Endothelial cell of umbilical vein (primary cell): ENCODE data around the gene DLG5.

ENCODE experiments used
- CTCF ChIP-seq, 2 donors: IDR thresholded peaks; 1 replicate in 1 of 2; 2 replicates in 1 of 2; pipeline ENCODE4 v1.5.1; 2011; ENCODE audit warnings: low read length in 2 of 2, mild to moderate bottlenecking in 2 of 2, moderate library complexity in 2 of 2, control low read depth in 1 of 2, inconsistent platforms in 1 of 2, low read depth in 1 of 2; ENCODE audit not compliant: insufficient read depth in 1 of 2; ENCODE audit errors: extremely low read depth in 1 of 2
- EZH2 ChIP-seq: IDR thresholded peaks from 2 replicates; pipeline ENCODE4 v1.6.1; 2012; ENCODE audit warnings: borderline replicate concordance, low read depth, mild to moderate bottlenecking, moderate library complexity, low read length, inconsistent platforms; ENCODE audit not compliant: severe bottlenecking
- FOS ChIP-seq: IDR thresholded peaks from 2 replicates; pipeline ENCODE4 v1.6.1; 2011; ENCODE audit warnings: mild to moderate bottlenecking, low read length, moderate library complexity, borderline replicate concordance; ENCODE audit not compliant: insufficient read depth
- GATA2 ChIP-seq: IDR thresholded peaks from 2 replicates; pipeline ENCODE4 v1.7.0; 2011; ENCODE audit warnings: low read depth, mild to moderate bottlenecking, moderate library complexity, mixed read lengths, low read length; ENCODE audit not compliant: insufficient read length, insufficient read depth
- JUN ChIP-seq: IDR thresholded peaks from 2 replicates; pipeline ENCODE4 v1.6.1; 2011; ENCODE audit warnings: borderline replicate concordance, low read depth; ENCODE audit not compliant: insufficient read length, insufficient read depth
- MAX ChIP-seq: IDR thresholded peaks from 2 replicates; pipeline ENCODE4 v1.6.1; 2011; ENCODE audit not compliant: insufficient read depth, insufficient read length
- MYC ChIP-seq: IDR thresholded peaks from one replicate; pipeline ENCODE4 v1.6.1; 2011; ENCODE audit warnings: mild to moderate bottlenecking, low read depth, low read length
- POLR2A ChIP-seq: IDR thresholded peaks from 2 replicates; pipeline ENCODE4 v1.6.1; 2012; ENCODE audit warnings: low read depth, mild to moderate bottlenecking, control low read depth, low read length
- POLR2AphosphoS5 ChIP-seq: IDR thresholded peaks from 2 replicates; pipeline ENCODE4 v1.6.1; 2012; ENCODE audit warnings: low read depth, mild to moderate bottlenecking, control low read depth, low read length, moderate library complexity; ENCODE audit not compliant: insufficient read depth

DNA sequence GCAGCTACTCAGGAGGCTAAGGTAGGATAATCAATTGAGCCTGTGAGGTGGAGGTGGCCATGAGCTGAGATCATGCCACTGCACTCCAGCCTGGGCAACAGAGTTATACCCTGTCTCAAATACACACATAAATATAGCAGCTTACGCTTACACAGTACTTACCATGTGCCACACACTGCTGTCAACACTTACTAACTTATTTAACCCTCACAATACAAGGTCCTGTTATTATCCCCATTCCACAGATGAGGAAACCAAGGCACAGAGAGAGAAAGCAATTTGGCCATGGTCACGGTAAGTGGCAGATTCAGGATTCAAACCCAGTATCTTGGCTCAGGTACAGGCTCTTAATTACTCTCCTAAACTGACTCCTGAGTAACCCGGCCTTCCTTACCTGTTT lies 19.1 kb downstream of the DLG5 start:
- no peak for TF ChIP-seq CTCF (IDR thresholded peaks at IDR 0.05; ENCODE audit: extremely low read depth in 1 of 2, insufficient read depth in 1 of 2, low read depth in 1 of 2, low read length in 2 of 2)
- no peak for TF ChIP-seq POLR2A
- no peak for TF ChIP-seq MAX
- no peak for TF ChIP-seq EZH2
- TF ChIP-seq JUN, result no peak
- no peak for TF ChIP-seq POLR2AphosphoS5
- no peak for TF ChIP-seq MYC
- TF ChIP-seq GATA2, result no peak
- no peak for TF ChIP-seq FOS
